Ramos (cell line): ENCODE measurements around the gene NEK5.
"Not testable (repeated sequence)": the region's sequence is repeated elsewhere in the genome, so short reads cannot be mapped to it uniquely, and the experiment has no call there.

ENCODE experiments used
- in situ Hi-C: fragments of 300-500 bp; cut with MboI; formaldehyde crosslinking; loops from one replicate; pipeline ENCODE4 v1.14.3; 2022; ENCODE audit warnings: low sequenced_read_pairs; ENCODE audit not compliant: unreplicated experiment

Gene NEK5

GRCh38 chr13:52085421-52085820 lies 43.5 kb downstream of the NEK5 start:
- in situ Hi-C loops = no loop called here

DNA sequence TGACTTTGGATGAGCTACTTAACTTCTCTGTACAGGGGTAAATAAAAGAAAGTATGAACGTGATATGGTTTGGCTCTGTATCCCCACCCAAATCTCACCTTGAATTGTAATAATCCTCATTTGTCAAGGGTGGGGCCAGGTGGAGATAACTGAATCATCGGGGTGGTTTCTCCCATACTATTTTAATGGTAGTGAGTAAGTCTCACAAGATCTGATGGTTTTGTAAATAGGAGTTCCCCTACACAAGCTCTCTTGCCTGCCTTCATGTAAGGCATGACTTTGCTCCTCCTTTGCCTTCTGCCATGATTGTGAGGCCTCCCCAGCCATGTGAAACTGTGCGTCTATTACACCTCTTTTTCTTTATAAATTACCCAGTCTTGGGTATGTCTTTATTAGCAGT lies 43.9 kb downstream of the NEK5 start:
- in situ Hi-C loops = not testable (repeated sequence)

GRCh38 chr13:52082601-52083000 lies 46.3 kb downstream of the NEK5 start:
- in situ Hi-C loops = no loop called here

DNA sequence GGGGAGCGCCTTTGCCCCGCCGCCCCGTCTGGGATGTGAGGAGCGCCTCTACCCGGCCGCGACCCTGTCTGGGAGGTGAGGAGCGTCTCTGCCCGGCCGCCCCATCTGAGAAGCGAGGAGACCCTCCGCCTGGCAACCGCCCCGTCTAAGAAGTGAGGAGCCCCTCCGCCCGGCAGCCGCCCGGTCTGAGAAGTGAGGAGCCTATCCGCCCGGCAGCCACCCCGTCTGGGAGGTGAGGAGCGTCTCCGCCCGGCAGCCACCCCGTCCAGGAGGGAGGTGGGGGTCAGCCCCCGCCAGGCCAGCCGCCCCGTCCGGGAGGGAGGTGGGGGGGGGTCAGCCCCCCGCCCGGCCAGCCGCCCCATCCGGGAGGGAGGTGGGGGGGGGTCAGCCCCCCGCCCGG lies 49.0 kb downstream of the NEK5 start:
- in situ Hi-C loops = not testable (repeated sequence)

GRCh38 chr13:52070929-52071523 lies 57.8 kb downstream of the NEK5 start:
- in situ Hi-C loops = no loop called here

- in situ Hi-C loops = no loop called here
Observed at GRCh38 chr13:52067237-52067636, 61.6 kb downstream of the NEK5 start.

DNA sequence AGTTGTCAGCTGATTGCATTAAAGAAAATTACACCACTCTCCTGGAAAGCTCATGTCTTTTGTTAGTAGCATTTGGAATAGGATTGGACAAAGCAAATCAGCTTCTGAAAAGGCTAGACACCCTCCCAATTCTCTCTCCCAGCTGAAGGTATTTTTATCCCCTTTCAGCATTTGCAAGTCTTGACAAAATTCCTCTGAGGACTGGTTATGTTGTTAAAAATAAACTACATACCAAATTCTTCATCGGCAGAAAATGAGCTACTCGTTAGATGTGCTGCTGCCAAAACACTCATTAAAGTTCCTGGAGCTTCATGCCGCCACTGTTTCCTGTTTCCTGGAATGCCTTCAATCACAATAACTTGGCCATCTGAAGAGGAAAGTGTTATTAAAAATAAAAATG lies 67.3 kb downstream of the NEK5 start:
- in situ Hi-C loops = no loop called here

GRCh38 chr13:52061064-52061463 lies 67.8 kb downstream of the NEK5 start:
- in situ Hi-C loops = not testable (repeated sequence)

DNA sequence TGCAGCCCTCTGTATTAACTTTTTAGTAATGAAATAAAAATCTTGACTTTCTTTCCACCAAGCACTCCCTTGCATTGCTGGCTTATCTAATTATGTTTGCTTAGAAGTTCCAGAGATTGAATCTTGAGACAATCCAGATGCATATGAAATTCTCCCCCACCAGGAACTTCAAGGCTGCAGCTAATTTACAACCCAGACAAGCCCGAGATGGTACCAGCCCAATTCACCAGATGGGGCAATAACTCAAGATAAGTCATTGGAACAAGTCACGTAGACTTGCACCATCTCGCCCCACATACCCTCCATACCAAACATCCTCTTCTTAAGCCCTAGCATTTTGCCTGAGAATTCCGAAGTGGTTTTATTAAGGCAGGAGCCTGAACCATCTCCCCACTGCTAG lies 75.4 kb downstream of the NEK5 start:
- in situ Hi-C loops = no loop called here

GRCh38 chr13:52051400-52051799 lies 77.5 kb downstream of the NEK5 start:
- in situ Hi-C loops = no loop called here

DNA sequence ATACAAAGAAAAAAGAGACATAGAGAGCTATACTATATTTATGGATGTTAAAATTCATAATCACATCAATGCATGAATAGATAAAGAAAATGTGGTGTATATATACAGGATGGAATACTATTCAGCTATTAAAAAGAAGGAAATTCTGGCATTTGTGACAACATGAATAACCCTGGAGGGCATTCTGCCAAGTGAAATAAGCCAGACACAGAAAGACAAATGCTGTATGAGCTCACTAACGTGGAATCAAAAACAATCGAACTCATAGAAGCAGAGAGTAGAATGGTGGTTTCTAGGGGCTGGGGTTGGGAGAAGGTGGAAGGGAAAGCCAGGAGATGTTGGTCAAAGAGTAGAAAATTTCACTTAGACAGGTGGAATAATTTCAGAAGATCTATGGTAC lies 80.4 kb downstream of the NEK5 start:
- in situ Hi-C loops = no loop called here

- in situ Hi-C loops = no loop called here
Observed at GRCh38 chr13:52047463-52047862, 81.4 kb downstream of the NEK5 start.

DNA sequence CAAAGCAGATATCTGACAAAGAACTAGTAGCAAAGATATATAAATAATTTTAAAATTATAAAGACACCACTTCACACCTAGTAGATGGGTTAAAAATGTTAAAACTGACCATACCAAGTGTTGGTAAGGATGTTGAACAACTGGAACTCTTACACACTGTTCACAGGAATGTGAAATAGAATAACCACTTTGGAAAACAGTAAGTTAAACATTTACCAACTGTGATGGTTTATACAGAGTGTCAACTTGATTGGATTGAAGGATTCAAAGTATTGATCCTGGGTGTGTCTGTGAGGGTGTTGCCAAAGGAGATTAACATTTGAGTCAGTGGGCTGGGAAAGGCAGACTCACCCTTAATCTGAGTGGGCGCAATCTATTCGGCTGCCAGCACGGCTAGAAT lies 85.2 kb downstream of the NEK5 start:
- in situ Hi-C loops = no loop called here

GRCh38 chr13:52036037-52036436 lies 92.8 kb downstream of the NEK5 start:
- in situ Hi-C loops = no loop called here

DNA sequence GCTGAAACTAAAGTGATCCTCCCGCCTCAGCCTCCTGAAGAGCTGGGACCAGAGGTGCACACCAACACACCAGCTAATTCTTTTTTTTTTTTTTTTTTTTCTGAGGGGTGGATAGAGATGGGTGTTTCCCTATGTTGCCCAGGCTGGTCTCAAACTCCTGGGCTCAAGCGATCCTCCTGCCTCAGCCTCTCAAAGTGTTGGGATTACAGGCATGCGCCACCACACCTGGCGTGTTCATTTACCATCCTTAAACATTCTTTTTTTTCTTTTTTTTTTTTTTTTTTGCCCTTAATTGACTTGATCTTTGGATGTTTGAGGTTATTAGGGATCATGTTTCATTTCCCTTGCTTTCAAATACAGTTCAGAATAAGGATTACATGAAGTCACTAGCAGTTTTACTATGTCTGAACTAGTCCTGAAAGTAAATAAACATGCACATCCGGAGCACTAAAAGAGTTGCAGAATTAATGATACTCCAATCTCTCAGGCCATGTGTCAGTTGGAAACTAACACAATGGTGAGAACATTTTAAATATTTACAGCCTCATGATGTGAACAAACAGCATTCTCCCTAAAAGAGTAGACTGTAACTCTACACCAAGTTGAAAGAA lies 94.2 kb downstream of the NEK5 start:
- in situ Hi-C loops = no loop called here

DNA sequence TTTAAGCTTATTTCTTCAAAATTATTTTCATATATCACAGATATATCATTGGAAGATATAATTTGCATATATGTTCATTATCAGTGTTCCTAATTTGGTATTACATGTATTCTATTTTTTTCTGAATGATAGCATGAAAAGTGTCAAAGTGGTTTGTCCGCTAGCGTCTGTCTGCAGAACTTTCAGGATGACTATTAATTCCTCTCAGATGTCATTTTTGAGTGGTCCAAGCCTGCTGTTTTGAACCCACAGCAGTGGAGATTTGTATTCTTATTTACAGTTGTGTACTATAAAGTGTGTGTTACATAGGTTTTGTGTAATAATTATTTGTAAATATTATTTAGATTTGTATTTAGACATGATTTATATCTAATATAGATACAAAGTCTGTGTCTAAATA lies 95.8 kb downstream of the NEK5 start:
- in situ Hi-C loops = no loop called here

GRCh38 chr13:52030401-52030800 lies 98.5 kb downstream of the NEK5 start:
- in situ Hi-C loops = not testable (repeated sequence)

GRCh38 chr13:52029569-52029968 lies 99.3 kb downstream of the NEK5 start:
- in situ Hi-C loops = no loop called here

GRCh38 chr13:52027832-52028231 lies 101.0 kb downstream of the NEK5 start:
- in situ Hi-C loops = no loop called here

GRCh38 chr13:52026246-52026626 lies 102.6 kb downstream of the NEK5 start:
- in situ Hi-C loops = no loop called here

DNA sequence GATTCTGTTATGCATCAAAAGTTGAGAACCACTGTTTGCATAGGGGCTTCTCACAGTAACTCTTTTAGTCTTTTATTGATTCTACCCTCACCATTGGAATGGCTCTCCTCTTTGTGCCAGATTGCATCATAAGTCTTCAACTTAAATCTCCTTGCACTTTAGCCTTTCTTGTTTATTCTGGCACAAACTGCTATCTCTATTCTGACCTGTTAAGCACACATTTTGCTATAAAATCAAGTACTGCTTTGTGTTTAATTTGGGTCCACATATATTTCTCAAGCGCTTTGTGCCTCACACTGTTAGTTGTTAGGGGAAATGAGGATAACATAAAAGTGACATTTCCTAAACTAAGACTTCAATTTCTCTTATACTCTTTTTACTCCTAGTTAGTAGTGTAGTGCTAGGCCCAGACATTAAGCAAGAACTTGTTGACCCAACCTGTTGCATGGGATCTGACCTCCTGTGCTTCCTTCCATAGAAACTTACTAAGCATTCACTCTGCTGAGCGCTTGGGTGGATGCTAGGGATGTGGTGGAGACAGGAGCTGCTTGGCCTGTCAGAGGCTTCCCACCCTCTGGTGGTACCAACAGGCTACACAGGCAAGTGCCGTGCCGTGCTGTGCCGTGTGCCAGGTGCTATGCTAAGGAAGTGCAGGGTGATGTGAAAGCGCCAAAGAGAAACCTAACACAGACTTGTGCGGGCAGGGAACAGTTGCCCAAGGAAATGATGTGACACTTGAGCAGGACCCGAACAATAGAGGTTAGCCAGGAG lies 103.2 kb downstream of the NEK5 start:
- in situ Hi-C loops = no loop called here

GRCh38 chr13:52024481-52024880 lies 104.4 kb downstream of the NEK5 start, which contains the start of gene UTP14C:
Gene UTP14C, plus strand, starts transcription at chr13:52024691. Its CDS starts 4,114 bp downstream, at chr13:52028805.
- in situ Hi-C loops = no loop called here
